Stimulated activated CD8-positive, alpha-beta memory T cell treated with anti-CD3 and anti-CD28 coated beads, Interleukin-15, amount 100 ng/mL, for 4 hours (primary cell): ENCODE measurements around the gene OR5L1.

Source experiments
- DNase-seq, 2 donors: peaks; one replicate each; pipeline ENCODE4 v3.0.0-alpha.2; 2020; ENCODE audit warnings: low read depth in 2 of 2

OR5L1 gene

DNA sequence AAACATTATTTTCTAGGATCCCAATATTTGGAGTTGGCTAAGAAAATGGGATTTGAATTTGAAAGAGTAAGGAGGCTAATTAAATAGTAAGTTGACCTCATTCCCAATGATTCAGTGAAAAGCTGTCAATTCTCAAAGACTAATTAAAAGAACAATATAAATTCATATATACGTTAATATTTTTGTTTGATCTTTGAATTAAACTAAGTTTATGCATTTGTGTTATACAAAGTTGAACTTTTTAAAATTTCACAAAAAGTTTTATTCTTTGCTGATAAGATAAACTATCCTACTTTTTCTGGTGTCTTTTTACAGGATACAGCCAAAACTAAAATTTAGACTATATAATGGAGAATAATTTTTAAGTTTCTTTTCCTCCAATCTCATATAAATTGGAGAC is at the start of gene OR5L1:
Gene OR5L1 (plus strand): TSS at position 301 of the 400 bp plus-strand sequence. CDS start 100 bp downstream, outside the sequence.
- no peak for DNase-seq

DNA sequence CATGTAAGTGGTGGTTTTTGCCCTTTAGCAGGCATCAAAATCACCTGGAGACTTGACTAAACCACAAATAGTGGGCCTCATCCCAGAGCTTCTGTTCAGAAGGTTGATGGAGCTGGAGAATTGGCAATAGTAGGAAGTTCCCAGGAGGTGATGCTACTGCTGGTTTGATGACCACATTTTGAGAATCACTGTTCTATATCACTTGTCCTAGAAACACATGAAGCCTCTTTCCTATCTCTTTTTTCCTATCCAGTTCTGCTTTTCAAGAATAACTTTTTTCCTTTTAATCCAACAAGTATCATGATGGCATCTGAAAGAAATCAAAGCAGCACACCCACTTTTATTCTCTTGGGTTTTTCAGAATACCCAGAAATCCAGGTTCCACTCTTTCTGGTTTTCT is 38.0 kb upstream of the OR5L1 start, which contains the start of gene OR5D13:
Gene OR5D13 (plus strand): TSS at position 301 of the 400 bp plus-strand sequence. CDS start 0 bp downstream, at position 301.
- no peak for DNase-seq

DNA sequence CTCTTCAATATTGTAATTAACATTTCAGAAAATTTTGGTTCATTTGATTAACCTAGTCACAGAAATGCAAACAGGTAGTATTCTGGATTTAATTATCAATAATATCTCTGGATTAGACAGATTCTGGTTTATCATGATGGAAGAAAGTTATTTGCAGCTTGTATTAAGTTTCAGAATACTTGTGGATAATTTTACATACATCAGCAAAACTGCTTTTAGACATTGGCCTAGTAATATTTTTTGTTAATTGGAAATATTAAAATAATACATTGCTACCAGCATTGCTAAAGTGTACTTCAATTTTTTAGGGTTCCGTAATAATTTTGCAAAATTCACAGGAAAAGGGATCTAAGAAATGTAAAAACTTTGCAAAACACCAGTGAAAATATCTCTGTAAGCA is 19.6 kb upstream of the OR5L1 start:
- no peak for DNase-seq

DNA sequence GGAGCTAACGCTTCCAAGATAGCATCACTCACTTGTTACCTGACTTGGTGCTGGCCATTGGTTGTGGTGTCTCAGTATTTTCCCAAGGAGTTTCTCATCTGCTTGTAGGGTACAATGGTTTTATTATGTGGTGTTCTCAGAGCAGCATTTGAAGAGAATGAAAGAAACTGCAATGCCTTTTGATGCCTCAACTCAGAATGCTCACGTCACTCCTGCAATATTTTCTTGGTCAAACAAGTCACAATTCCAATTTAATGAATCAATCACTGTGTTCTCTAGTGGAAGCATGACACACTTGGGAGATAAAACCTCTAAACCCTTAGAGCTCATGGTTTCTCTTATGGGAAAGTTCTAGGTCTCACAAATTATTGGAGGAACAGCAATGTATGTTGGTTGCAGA is 17.8 kb upstream of the OR5L1 start:
- no peak for DNase-seq

DNA sequence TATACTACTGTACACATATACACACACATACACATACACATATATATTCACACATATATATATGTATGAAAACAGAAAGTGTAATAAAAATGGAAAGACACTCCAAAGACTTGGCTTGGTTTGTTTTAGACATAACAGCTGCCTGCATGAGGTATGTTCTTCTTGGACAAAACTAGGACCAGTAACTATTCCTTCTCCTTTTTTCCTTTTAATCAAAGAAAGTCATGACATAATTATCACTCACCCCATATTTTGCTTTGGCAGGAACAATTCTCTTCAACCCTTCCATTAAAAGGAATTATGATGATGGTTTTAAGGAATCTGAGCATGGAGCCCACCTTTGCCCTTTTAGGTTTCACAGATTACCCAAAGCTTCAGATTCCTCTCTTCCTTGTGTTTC is 15.9 kb upstream of the OR5L1 start, which contains the start of gene OR5D14:
Gene OR5D14 (plus strand): TSS at position 301 of the 400 bp plus-strand sequence. CDS start 0 bp downstream, at position 301.
- no peak for DNase-seq

DNA sequence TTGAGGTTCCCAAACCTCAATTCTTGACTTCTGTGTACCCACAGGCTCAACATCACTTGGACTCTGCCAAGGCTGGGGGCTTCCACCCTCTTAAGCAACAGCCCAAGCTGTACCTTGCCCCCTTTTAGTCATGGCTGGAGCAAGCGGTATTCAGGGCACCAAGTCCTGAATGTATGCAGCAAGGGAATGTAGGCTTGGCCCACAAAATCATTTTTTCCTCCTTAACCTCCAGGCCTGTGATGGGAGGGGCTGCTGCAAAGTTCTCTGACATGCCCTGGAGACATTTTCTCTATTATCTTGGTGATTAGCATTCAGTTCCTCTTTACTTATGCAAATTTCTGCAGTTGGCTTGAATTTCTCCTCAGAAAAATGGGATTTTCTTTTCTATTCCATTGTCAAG is 4.9 kb upstream of the OR5L1 start:
- DNase-seq = no peak

DNA sequence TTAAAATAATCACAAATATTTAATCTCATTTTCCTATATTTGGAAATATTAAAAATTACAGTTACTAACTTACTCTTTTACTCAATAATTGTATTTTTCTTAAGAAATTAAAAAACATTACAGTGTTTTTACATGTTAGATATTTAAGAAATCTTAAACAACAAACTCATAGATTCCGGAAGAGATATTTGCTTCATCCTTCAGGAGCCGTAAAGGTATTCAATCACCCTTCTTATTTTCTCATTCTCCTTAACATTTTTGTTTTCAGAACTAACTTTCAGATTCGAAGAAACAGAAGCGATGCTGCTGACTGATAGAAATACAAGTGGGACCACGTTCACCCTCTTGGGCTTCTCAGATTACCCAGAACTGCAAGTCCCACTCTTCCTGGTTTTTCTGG is 8.2 kb downstream of the OR5L1 start, which contains the start of gene OR5D18:
Gene OR5D18 (plus strand): TSS at position 301 of the 400 bp plus-strand sequence. CDS start 0 bp downstream, at position 301.
- DNase-seq = no peak

DNA sequence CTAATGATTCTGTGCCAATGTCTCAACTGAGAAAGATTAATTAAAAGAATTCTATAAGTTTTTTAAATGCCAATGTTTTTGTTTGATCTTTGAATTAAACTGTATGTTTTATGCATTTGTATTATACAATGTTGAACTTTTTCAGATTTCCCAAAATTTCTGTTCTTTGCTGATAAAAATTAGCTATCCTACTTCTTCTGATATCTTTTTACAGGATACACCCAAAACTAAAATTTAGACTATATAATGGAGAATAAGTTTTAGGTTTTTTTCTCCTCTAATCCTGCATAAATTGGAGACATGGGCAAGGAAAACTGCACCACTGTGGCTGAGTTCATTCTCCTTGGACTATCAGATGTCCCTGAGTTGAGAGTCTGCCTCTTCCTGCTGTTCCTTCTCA is 15.8 kb downstream of the OR5L1 start, which contains the start of gene OR5L2:
Gene OR5L2 (plus strand): TSS at position 301 of the 400 bp plus-strand sequence. CDS start 0 bp downstream, at position 301.
- DNase-seq = no peak

DNA sequence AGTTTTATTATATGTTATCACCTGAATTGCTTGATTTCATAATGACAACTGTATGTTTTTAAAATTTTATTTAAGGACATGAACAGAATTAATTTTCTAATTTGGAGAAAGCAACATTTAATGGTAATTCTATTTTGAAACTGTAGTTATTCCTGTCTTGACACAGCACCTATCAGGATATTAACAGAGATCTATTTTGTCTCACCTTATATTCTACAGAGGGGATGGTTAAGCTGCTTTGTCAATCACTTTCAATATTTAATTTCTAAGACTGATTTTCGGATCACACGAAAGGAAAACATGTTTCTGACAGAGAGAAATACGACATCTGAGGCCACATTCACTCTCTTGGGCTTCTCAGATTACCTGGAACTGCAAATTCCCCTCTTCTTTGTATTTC is 27.3 kb downstream of the OR5L1 start, which contains the start of gene OR5D16:
Gene OR5D16 (plus strand): TSS at position 301 of the 400 bp plus-strand sequence. CDS start 0 bp downstream, at position 301.
- no peak for DNase-seq

DNA sequence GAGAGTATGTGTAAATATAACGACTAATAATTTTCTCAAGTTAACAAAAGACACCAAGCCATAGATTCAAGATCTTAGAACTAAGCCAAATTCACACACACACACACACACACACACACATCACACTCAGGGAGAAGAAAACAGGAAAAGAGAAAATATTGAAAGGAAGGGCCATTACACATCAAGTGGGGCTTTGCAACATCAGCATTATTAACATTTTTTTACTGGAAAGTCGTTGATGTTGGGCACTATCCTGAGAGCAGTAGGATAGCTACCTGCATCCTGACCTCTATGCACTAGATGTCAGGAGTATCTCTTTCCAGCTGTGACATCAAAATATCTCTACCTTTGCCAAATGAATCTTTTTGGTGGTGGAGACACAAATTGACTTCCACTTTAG is 36.3 kb downstream of the OR5L1 start:
- DNase-seq = no peak

DNA sequence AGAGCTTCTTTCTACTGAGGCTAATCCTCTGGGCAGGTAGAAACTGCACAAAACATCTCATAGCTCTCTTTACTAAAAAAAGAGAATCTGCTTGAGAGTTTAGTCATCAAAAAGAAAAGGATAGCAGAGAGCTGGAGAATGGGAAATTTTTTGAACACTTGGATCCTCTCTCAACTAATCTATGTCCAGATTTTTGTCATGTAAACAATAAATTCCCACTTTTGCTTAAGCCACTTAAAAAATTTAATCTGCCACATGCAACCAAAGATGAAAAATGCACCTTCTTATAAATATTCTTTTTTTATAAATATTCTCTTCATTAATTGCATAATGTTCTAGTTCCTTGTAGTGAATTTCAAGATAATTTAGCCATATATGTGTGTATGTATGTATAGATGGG is 37.9 kb downstream of the OR5L1 start:
- DNase-seq = no peak

DNA sequence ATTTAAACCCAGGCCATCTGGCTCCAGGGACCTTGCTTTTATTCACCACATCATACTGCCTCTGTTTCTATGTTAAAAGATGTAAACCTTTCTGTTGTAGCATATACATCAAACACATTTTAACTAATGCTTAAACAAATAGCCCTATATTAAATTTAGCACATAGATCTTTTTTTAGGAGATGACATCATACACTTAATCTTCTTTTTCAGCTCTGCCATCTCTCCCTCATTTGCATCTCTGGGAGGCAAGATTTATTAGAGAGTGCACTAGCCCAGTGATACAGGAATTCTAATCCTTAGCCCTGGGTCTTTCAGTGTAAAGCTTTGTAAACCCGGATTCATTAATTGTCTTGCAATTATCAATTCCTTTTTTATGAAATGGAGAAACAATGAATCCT is 41.0 kb downstream of the OR5L1 start:
- no peak for DNase-seq

DNA sequence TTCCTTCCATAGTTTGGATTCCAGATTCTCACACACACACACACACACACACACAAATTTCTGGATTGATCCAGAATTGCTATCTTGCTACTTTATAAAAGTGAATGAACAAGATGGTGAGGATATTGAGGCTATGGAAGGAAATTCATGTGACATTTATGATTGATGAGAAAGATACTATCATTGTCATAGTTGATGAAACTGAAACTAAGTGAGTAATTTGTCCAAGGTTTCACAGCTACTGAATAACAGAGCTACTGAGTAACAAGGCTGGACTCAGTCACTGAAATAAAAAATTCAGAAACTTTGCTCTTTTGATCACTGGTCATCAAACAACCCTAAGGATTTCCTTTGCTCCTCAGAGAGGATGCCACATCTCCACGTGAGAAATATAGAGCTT is 43.5 kb downstream of the OR5L1 start:
- no peak for DNase-seq
